HG03460 (cell line): ENCODE results near the gene CEP170.
"Not testable (repeated sequence)": the region's sequence is repeated elsewhere in the genome, so short reads cannot be mapped to it uniquely, and the experiment has no call there.

Experiments
- ATAC-seq: cut with Tn5 transposase; IDR thresholded peaks from one replicate; pipeline ENCODE4 v1.9.1; 2021; ENCODE audit not compliant: unreplicated experiment

Gene CEP170

DNA sequence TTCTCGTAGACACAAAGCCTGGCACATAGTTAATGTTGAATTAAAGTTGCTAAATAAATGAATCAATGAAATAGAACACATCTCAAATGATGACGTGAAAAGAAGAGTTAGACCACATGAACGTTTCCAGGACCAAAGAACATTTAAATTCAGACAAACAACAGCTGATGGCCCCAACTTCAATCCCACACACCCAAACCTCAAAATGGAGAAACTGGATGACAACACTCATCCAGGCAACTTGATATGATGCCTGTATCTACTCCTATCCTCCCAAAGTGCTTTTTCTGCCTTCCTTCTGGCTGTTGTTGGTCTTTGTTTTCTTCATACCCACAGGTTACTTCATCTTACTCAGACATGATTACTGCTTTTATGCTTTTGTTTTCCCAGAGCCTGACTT lies 71.9 kb downstream of the CEP170 start:
- not testable (repeated sequence) for ATAC-seq

DNA sequence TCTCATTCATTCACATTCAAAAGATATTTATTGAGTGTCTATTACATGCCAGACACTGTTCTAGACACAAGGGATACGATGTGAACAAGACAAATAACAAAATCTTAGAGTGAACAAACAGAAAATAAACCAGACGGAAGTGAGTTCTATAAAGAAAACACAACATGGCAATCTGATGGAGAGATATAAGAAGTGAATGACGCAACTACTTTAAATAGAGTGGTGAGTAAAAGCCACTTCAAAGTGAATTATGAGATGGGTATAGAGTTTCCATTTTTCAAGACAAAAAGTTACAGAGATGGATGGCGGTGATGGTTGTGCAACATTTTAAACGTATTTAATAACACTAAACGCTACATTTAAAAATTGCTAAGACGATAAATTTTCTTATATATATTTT lies 75.4 kb downstream of the CEP170 start:
- ATAC-seq = no peak

DNA sequence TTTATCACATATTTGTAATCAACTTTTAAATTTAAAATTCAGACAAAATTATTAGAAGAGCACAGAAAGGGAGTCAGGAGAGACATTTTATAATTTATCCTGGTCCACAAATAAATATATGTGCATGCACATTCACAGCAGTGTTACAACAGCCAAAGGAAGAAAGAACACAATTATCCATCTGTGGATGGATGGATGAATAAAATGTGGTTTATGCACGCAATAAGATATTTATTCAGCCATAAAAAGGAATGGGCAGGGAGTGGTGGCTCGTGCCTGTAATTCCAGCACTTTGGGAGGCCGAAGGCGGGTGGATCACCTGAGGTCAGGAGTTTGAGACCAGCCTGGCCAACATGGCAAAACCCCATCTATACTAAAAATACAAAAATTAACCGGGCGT lies 77.3 kb downstream of the CEP170 start:
- not testable (repeated sequence) for ATAC-seq

DNA sequence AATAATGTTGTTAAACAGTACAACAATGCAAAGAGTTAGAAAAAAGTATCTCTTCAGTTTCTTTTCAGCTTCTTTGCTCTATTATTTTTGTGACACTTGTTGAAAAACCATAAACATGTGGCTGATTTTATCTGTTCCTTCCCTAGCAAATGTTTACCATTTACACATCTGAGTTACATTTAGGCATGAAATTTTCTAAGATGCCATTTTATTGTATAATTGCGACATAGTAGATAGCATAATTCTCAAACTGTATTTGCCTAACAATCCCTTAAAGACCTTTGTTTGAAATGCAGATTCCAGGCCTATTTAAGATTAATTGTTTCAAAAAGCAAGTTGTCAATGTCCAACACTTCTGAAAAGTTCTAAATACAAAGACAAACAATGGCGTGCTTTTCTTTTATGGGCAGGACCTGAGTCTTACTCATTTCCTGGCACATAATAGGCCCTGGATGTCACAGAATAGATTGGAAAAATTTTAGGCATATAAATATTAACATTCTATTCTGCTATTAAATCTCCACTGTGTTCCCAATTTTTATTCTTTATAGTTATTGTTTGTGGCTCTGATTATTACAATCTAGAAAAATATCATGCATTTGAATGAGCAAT lies 81.2 kb downstream of the CEP170 start:
- ATAC-seq = not testable (repeated sequence)

DNA sequence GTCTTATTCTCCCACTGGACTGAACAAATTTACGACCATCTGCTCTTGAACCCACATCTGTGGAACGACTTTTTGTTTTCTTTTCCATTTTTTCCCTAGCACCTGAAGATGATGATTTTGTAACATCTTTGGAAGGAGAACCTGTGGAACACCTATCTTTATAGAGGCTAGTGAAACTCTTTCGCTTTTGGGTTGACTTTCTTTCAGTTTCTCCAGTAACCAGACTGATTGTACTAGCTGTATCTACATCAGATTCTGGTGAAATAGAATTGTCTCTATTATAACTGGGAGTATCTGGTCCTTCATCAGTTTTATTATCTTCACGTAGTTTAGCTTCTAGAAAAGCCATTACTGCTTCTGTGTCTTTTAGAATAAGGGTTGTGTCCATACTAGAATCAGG lies 90.2 kb downstream of the CEP170 start:
- ATAC-seq = not testable (repeated sequence)

DNA sequence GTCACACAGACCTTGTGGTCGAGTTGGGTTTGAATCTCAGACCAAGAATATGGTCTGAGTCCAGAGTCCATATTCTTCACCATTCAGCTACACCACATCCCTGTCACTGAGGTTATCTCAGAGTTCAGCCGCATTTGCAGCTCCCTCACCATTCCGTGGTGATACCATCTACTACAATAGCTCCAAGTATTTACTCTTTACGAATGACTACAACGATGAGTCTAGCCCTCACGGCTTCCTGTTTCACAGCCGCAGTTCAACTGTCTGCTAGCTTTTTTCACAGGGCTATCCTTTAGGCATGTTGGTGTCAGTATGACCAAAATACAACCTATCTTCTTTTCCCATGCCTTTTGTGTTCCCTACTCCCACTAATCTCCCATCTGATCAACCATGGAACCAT lies 104.2 kb downstream of the CEP170 start:
- not testable (repeated sequence) for ATAC-seq

DNA sequence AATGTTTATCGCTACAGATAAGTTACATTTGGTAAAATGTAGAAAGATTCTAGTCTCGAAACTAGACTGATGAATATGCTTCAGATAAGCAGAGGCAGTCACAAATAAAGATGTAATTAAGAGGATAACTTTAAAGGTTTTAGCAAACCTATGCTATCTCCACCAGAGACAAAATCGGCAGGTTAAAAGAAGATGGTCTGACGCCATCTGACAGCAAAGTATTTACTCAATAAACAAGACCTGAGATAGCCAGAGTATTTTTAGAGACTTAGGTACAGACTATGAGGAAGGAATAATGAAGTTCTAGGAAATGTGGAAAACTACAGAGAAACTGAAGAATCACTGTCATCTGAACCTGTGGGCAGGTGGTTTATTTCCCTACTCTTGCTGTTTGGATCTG lies 106.0 kb downstream of the CEP170 start:
- not testable (repeated sequence) for ATAC-seq

DNA sequence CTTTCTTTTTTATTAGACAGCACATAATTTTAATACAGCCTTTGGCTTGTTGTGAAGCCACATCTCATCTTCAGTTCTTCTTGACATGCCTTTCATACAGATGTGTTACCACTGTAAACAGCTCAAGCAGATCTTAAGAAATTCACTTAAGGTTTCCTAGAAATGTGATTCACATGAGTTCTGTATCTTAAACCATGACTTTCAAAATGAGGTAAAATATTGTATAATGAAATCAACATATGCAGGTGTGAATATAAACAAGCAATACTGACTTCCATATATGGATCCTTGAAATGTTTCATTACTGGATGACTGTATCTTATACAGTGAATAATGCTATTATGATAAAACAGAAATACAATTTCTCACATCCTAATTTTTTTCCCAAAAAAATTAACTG lies 107.7 kb downstream of the CEP170 start:
- not testable (repeated sequence) for ATAC-seq

DNA sequence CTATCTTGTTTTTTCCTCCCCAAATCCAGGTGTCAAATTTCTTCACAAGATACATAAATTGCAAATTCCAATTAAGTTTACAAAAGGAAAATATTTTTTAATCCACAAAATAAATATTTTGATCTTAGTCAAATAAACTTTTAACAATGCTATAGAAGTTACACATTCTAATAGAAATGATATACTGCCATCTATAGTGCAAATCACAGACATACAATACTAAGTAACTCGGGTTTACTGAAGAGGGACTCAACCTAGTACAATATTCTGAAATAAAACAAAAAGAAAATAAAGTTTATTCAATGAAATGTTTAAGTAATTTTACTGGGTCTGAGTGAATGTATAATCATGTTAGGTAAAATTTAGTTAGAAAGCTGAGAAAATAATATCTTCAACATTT lies 114.6 kb downstream of the CEP170 start:
- not testable (repeated sequence) for ATAC-seq

DNA sequence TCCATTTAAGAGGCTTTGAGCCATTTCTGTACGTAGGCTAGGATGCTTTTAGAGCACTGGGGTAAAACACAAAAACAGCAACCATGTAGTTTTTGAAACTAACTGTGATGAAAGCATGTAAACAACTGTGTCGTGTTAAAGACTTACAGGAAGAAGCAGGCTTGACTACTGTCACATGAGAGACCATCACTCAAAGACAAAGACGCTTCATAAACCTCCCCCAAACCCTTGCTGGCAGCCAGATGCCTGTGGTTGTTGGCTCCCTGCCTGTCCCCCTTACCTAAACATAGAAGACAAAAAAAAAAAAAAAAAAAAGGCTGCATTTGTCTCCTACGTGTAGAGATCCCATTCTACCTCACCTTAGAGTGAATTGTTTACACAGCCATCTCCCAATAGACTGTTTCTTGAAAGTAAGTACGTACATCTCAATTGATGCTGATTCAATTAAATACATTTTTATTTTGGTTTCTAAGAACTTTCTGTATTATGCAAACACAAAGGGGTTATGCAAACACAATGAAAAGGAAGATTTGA lies 132.1 kb downstream of the CEP170 start:
- ATAC-seq = not testable (repeated sequence)

DNA sequence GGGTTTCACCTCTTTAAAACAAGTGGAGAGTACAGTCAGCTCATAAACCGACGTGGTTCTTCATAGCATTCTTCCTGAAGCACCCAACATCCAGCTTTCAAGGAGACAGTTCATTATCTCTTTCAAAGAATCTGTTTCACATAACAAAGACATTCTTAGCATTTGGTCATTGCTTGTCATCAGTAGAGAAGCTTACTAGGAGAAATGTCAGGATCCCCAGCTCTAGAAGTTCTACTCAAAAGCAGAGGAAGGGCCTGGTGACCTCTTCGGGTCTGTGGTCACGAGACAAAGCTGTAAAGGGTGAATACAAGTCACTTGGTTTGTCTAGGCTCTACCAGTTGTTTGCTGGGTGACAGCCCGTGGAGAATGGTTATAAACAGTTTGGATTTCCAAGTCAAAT lies 133.1 kb downstream of the CEP170 start:
- ATAC-seq = not testable (repeated sequence)

DNA sequence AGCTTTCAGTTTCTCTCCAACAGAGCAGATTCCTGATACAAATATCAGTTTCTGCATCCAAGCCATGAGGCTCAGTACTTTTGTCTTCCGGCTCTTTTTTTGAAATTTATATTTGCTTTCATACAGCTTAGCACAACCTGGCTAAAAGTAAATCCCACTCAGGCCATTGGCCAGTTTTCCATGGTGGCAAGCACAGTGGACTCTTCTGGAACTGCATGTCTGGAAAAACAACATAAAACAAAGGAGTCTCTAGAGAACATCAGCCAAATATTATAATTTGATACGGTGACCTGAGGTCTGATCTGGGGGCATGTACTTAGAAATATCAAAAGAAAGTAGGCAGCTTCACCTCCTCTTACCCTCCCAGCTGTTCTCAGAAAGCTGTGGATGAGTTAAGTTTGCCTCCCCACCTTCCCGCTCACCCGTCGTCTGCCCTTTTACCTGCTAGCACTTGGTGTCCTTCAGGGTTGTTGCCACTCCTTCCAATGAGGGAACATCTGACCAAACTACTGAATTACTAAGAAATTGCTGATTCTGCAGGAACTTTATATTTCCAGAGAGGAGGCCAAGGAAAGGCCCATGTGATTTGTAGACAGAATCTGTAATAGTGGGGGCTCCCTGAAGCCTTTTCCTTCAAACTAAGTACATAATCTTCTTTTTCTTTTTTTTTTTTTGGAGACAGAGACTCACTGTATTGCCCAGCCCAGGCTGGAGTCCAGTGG lies 136.3 kb downstream of the CEP170 start:
- not testable (repeated sequence) for ATAC-seq

DNA sequence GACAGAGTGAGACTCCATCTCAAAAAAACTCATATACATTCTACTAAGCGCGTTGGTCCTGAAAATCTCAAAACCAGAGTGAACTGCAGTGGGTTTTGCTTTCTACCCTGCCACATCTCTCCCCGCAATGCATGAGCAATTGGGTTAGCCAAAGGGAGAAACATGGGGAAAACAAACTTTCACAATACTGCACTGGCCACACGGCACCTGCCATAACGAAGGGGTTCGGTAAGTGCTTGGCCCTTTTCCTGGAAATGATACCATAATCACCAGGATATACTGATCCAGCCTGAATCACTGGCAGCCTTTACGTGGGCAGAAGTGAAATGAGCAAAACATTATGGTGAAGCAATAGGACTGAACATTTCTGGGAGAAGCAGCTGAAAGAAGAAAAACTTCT lies 138.9 kb downstream of the CEP170 start:
- ATAC-seq = not testable (repeated sequence)

DNA sequence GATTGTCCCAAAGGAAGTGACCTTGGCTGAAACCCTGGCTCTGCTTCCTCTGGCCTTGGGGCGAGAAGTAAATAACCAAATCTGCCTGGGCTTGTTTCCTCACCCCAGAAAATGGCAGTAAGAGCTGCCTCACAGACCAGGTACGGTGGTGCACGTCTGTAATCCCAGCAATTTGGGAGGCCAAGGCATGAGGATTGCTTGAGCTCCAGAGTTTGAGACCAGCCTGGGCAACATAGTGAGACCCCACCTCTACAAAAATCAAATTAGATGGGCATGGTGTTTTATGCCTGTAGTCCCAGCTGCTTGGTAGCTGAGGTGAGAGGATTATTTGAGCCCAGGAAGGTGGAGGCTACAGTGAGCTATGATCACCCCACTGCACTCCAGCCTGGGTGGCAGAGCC lies 140.3 kb downstream of the CEP170 start:
- not testable (repeated sequence) for ATAC-seq

DNA sequence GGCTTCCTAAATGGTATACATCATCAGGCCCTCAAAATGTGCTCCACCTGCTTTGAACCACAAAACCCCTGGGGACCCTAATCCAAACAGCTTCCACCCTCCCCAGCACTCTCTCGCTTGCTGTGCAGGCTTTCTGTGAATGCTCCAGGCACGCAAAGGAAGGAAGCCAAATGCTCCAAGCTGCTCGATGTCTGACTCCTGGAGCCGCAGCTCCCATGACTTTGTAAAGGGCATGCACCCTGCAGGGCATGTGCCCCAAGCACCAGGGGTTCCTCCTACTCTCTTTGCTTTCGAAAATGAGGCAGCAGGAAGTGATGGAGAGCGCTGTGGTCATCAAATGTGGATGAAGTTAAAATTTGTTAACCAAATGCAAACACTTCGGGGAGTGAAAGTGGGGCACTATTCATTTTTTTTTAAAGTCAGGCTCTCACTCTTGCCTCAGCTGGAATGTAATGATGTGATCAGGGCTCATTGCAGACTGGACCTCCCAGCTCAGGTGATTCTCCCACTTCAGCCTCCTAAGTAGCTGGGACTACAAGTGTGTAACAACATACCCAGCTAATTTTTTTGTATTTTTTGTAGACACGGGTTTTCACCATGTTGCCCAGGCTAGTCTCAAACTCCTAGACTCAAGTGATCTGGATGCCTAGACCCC lies 140.9 kb downstream of the CEP170 start:
- peak; percentile 96 for ATAC-seq

DNA sequence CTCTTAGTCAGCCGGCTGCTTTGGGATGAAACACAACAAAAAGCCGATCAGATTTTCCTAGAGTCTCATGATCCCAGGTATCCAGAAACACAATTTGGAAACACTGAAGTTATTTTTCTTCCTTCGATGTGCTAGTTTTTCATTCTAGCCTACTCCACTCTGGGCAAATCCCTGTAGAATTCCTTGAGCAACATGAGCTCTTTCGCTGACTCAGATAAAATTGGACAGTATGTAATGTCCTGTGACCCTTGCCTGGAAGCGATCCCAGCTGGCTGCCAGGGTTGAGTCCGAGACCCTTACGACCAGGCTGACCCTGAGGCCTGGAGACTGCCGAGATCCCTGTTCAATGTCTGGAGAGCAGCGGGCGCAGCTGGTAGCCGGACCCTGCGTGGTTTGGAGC lies 147.9 kb downstream of the CEP170 start:
- not testable (repeated sequence) for ATAC-seq

DNA sequence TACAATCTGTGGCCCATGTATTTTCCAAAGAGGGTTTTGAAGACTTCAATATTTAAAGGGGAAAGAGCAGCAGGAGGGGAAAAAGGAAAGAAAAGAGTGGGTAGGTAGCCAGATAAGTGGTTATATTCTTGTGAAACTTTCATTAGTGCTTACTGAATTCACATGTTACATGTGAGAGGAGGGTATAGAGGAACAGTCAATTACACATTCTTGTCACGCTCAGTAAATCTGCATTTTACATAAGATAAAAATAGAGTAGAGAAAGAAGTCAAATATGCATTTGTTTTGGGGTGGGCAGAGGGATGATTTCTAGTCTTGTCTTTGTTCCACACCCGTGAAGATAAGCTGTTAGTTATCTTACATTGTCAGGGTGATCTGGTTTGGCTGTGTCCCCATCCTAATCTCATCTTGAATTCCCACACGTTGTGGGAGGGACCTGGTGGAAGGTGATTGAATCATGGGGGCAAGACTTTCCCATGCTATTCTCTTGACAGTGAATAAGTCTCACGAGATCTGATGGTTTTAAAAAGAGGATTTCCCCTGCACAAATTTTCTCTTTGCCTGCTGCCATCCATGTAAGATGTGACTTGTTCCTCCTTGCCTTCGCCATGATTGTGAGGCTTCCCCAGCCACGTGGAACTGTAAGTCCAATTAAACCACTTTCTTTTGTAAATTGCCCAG lies 149.3 kb downstream of the CEP170 start:
- not testable (repeated sequence) for ATAC-seq

DNA sequence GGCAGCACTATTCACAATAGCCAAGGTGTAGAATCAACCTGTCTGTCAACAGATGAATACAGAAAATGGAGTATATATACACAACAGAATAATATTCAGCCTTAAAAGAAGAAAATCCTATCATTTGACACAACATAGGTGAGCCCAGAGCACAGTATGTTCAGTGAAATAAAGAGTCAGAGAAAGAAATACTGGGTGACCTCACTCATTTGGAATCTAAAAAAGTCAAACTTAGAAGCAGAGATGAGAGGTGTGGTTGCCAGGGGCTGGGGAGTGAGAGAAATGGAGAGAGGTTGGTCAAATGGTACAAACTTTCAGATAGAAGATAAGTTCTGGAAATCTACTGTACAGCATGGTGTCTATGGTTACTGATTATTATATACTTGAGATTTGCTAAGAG lies 150.0 kb downstream of the CEP170 start:
- not testable (repeated sequence) for ATAC-seq

DNA sequence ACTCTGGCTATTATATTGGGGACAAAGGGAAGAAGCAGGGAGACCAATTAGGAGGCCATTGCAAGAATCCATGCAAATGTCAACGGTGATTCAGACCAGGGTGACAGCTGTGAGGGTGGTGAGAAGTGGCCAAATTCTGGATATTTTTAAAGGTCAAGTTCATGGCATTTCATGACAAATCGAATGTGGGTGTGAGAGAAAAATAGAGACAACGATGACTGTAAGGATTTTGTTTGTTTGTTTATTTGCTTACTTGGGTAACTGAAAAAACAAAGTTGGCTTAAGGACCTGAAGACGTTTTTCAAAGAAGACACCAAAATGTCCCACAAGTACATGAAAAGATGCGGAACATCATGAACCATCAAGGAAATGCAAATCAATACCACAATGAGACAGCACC lies 150.6 kb downstream of the CEP170 start:
- not testable (repeated sequence) for ATAC-seq

DNA sequence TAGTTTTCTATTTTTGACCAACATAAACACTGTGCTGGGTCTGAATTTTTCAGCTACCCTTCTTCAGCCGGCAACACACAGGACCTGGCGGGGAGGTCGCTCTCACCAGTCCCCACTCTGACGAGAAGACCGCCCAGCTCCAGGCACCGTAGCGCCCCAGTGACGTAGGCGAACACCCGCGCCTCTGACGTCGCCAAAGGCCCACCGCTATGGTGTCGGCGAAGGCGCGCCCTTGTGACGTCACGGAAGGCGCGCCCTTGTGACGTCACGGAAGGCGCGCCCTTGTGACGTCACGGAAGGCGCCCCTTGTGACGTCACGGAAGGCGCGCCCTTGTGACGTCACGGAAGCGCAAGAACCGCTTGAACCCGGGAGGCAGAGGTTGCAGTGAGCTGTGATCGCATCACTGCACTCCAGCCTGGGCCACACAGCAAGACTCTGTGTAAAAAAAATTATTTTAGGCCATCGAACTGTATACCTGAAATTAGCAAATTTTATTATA lies 153.5 kb downstream of the CEP170 start:
- peak; percentile 98 for ATAC-seq

DNA sequence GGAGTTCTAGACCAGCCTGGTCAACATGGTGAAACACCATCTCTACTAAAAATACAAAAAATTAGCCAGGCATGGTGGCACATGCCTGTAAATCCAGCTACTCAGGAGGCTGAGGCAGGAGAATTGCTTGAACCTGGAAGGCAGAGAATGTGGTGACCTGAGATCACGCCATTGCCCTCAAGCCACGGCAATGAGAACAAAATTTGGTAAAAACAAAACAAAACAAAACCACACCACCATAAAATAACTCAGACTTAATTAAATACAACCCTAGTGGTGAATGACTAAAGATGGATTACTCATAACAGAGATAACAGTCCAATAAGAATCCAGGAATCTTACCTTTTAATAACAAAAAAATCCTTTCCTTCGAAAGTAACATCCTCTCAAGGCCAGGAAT lies 167.7 kb downstream of the CEP170 start:
- not testable (repeated sequence) for ATAC-seq
